Muscle layer of colon (tissue), 2 donors: Measurements from ENCODE around the gene TTPAL.
A peak's percentile ranks its signal among the peaks of the same experiment; 100 is the strongest.

Experiments
- H3K27ac ChIP-seq: one replicate; pipeline ENCODE4 v1.7.0; 2013; ENCODE audit warnings: low read depth, mild to moderate bottlenecking, low read length, moderate library complexity
- H3K27me3 ChIP-seq, 2 donors: one replicate each; pipeline ENCODE4 v1.7.0; 2013; ENCODE audit warnings: low read length in 2 of 2, mild to moderate bottlenecking in 2 of 2; ENCODE audit not compliant: insufficient read depth in 2 of 2, control insufficient read depth in 1 of 2
- H3K36me3 ChIP-seq: one replicate; pipeline ENCODE4 v1.7.0; 2013; ENCODE audit warnings: mild to moderate bottlenecking, low read length; ENCODE audit not compliant: insufficient read depth
- H3K4me1 ChIP-seq: one replicate; pipeline ENCODE4 v1.7.0; 2013; ENCODE audit warnings: mild to moderate bottlenecking, low read length; ENCODE audit not compliant: insufficient read depth
- H3K4me3 ChIP-seq, 2 donors: one replicate each; pipeline ENCODE4 v1.7.0; 2013; ENCODE audit warnings: low read length in 2 of 2, low read depth in 1 of 2, mild to moderate bottlenecking in 1 of 2, moderate library complexity in 1 of 2
- H3K9ac ChIP-seq: one replicate; pipeline ENCODE4 v1.7.0; 2013; ENCODE audit warnings: low read length
- H3K9me3 ChIP-seq: one replicate; pipeline ENCODE4 v1.7.0; 2013; ENCODE audit warnings: mild to moderate bottlenecking, low read length
- donor health status: abdominal sarcoma.
- donor health status: Adenocarcinoma of cecum.

Gene TTPAL

GRCh38 chr20:44475694-44476560 lies at the start of gene TTPAL:
TSS of gene TTPAL (plus strand) at chr20:44475874. CDS start at chr20:44480000, 4,126 bp downstream.
- peaks cover 8% of the 10 kb centered on the region for H3K36me3 ChIP-seq
- peak within 1 kb of the TSS; percentile 52 for H3K9ac ChIP-seq
- H3K9me3 ChIP-seq: no peaks in the 10 kb centered on the region
- peak within 1 kb of the TSS; percentile 71 to 75 for H3K4me3 ChIP-seq
- H3K27me3 ChIP-seq: no peaks in the 10 kb centered on the region
- H3K4me1 ChIP-seq: peaks cover 7% of the 10 kb centered on the region
- peak within 1 kb of the TSS; percentile 94 for H3K27ac ChIP-seq

- no peaks in the 10 kb centered on the region for H3K9me3 ChIP-seq
- no peak overlapping the region for H3K9ac ChIP-seq
- H3K4me1 ChIP-seq: no peaks in the 10 kb centered on the region
- no peak overlapping the region for H3K27ac ChIP-seq
- H3K36me3 ChIP-seq: no peaks in the 10 kb centered on the region
- H3K27me3 ChIP-seq: no peaks in the 10 kb centered on the region
- H3K4me3 ChIP-seq: no peak overlapping the region
These were observed 49.8 kb upstream of the TTPAL start for GRCh38 chr20:44425923-44426322.

GRCh38 chr20:44426879-44427790 lies 48.5 kb upstream of the TTPAL start:
- H3K9ac ChIP-seq: no peak overlapping the region
- H3K27me3 ChIP-seq: no peaks in the 10 kb centered on the region
- H3K9me3 ChIP-seq: no peaks in the 10 kb centered on the region
- no peaks in the 10 kb centered on the region for H3K4me1 ChIP-seq
- no peaks in the 10 kb centered on the region for H3K36me3 ChIP-seq
- no peak overlapping the region for H3K4me3 ChIP-seq
- no peak overlapping the region for H3K27ac ChIP-seq

GRCh38 chr20:44427804-44428173 lies 47.9 kb upstream of the TTPAL start:
- Histone ChIP-seq H3K9ac (no peak overlapping the region), H3K36me3 (no peaks in the 10 kb centered on the region), H3K27me3 (no peaks in the 10 kb centered on the region), H3K4me3 (no peak overlapping the region), H3K4me1 (no peaks in the 10 kb centered on the region), H3K27ac (no peak overlapping the region), H3K9me3 (no peaks in the 10 kb centered on the region)

GRCh38 chr20:44428174-44429016 lies 47.3 kb upstream of the TTPAL start:
- H3K27ac ChIP-seq: no peak overlapping the region
- no peak overlapping the region for H3K9ac ChIP-seq
- H3K4me3 ChIP-seq: no peak overlapping the region
- H3K36me3 ChIP-seq: no peaks in the 10 kb centered on the region
- H3K4me1 ChIP-seq: no peaks in the 10 kb centered on the region
- no peaks in the 10 kb centered on the region for H3K9me3 ChIP-seq
- no peaks in the 10 kb centered on the region for H3K27me3 ChIP-seq

- Histone ChIP-seq H3K9me3 (no peaks in the 10 kb centered on the region), H3K4me1 (no peaks in the 10 kb centered on the region), H3K36me3 (no peaks in the 10 kb centered on the region), H3K4me3 (no peak overlapping the region), H3K27ac (no peak overlapping the region), H3K9ac (no peak overlapping the region), H3K27me3 (no peaks in the 10 kb centered on the region)
These were observed 46.7 kb upstream of the TTPAL start for GRCh38 chr20:44429017-44429339.

GRCh38 chr20:44429419-44430269 lies 46.0 kb upstream of the TTPAL start:
- Histone ChIP-seq H3K27me3 (no peaks in the 10 kb centered on the region), H3K27ac (no peak overlapping the region), H3K9ac (no peak overlapping the region)

GRCh38 chr20:44430270-44431065 lies 45.2 kb upstream of the TTPAL start:
- Histone ChIP-seq H3K4me3 (no peak overlapping the region), H3K27me3 (no peaks in the 10 kb centered on the region), H3K36me3 (no peaks in the 10 kb centered on the region), H3K27ac (no peak overlapping the region), H3K9me3 (no peaks in the 10 kb centered on the region), H3K4me1 (no peaks in the 10 kb centered on the region), H3K9ac (no peak overlapping the region)

More at GRCh38 chr20:44429419-44430269, 46.0 kb upstream of the TTPAL start:
- H3K36me3 ChIP-seq: no peaks in the 10 kb centered on the region
- no peak overlapping the region for H3K4me3 ChIP-seq
- no peaks in the 10 kb centered on the region for H3K4me1 ChIP-seq
- H3K9me3 ChIP-seq: no peaks in the 10 kb centered on the region

GRCh38 chr20:44431118-44431501 lies 44.6 kb upstream of the TTPAL start:
- Histone ChIP-seq H3K4me3 (no peak overlapping the region), H3K4me1 (no peaks in the 10 kb centered on the region), H3K27ac (no peak overlapping the region), H3K36me3 (no peaks in the 10 kb centered on the region), H3K27me3 (no peaks in the 10 kb centered on the region), H3K9me3 (no peaks in the 10 kb centered on the region), H3K9ac (no peak overlapping the region)
